Activated CD4-positive, alpha-beta memory T cell treated with anti-CD3 and anti-CD28 coated beads, Interleukin-2, amount 10 ng/mL, durations not matched to agents 7 days and 5 days (primary cell): Measurements from ENCODE around the gene ARAF. TPM values are rescaled to one million over a fixed set of nuclear protein-coding genes. Genes with fewer than 3 reads are reported as not detected.
"Not testable (repeated sequence)": the region's sequence is repeated elsewhere in the genome, so short reads cannot be mapped to it uniquely, and the experiment has no call there.

ENCODE experiments used
- CTCF ChIA-PET: fragments of 350-600 bp; sonication (Branson Sonifier 250); formaldehyde crosslinking; loops from one replicate; lab custom pipeline; 2021; ENCODE audit warnings: antibody characterized with exemption, inconsistent platforms; lab: Charles Lee
- POLR2A ChIA-PET: fragments of 350-600 bp; sonication (Branson Sonifier 250); formaldehyde crosslinking; loops from one replicate; lab custom pipeline; 2021; ENCODE audit warnings: antibody characterized with exemption; lab: Charles Lee
- DNase-seq: peaks from one replicate; pipeline ENCODE4 v3.0.0-alpha.2; 2020
- H3K27ac Mint-ChIP-seq: one replicate; pipeline ENCODE4 v1.8.0; 2021; ENCODE audit warnings: mild to moderate bottlenecking, mixed read lengths
- H3K27me3 Mint-ChIP-seq: one replicate; pipeline ENCODE4 v1.8.0; 2021; ENCODE audit warnings: mixed read lengths
- H3K36me3 Mint-ChIP-seq: one replicate; pipeline ENCODE4 v1.8.0; 2021; ENCODE audit warnings: low read depth, mixed read lengths
- H3K4me1 Mint-ChIP-seq: one replicate; pipeline ENCODE4 v1.8.0; 2021; ENCODE audit warnings: mixed read lengths
- H3K4me3 Mint-ChIP-seq: one replicate; pipeline ENCODE4 v1.8.0; 2021; ENCODE audit warnings: mild to moderate bottlenecking, mixed read lengths
- H3K9me3 Mint-ChIP-seq: one replicate; pipeline ENCODE4 v1.8.0; 2021; ENCODE audit warnings: mixed read lengths
- total RNA-seq, 2 experiments: library from RNA; stranded (reverse); gene quantifications; one replicate each; pipeline ENCODE4 v1.2.3, GENCODE V29; 2021

Gene ARAF
- total RNA-seq, 2 experiments from 2014 or later, result 72.6 to 75.4 TPM

GRCh38 chrX:47597222-47597621, 36.2 kb downstream of the ARAF start:
- H3K36me3 Mint-ChIP-seq, result peaks cover 19% of the 10 kb centered on the region
- no peak overlapping the region for H3K27ac Mint-ChIP-seq
- ChIA-PET POLR2A (interaction anchor here (0.8 to 1.3 kb wide), 2 partner anchors 15 to 23 kb away, joined by 3 to 4 read pairs; partner anchors contain the start of gene TIMP1), CTCF (interaction anchor here (1.0 kb wide), 1 partner anchor 46 kb away, joined by 8 read pairs; no protein-coding TSS in a partner anchor)
- no peak overlapping the region for H3K4me3 Mint-ChIP-seq
- DNase-seq, result no peak
- H3K4me1 Mint-ChIP-seq, result peaks cover 15% of the 10 kb centered on the region
- H3K27me3 Mint-ChIP-seq, result peaks cover 4% of the 10 kb centered on the region
- H3K9me3 Mint-ChIP-seq, result peaks cover 9% of the 10 kb centered on the region

- H3K9me3 Mint-ChIP-seq, DNase-seq, H3K27ac Mint-ChIP-seq, POLR2A ChIA-PET, H3K4me1 Mint-ChIP-seq, H3K36me3 Mint-ChIP-seq, CTCF ChIA-PET, H3K27me3 Mint-ChIP-seq, H3K4me3 Mint-ChIP-seq: not testable (repeated sequence)
Observed at GRCh38 chrX:47603125-47603524, 42.1 kb downstream of the ARAF start.

- no peaks in the 10 kb centered on the region for H3K9me3 Mint-ChIP-seq
- H3K27me3 Mint-ChIP-seq, result peaks cover 6% of the 10 kb centered on the region
- POLR2A ChIA-PET, result no interaction called here
- H3K4me3 Mint-ChIP-seq, result no peak overlapping the region
- CTCF ChIA-PET, result no interaction called here
- H3K27ac Mint-ChIP-seq, result no peak overlapping the region
- no peak for DNase-seq
- no peaks in the 10 kb centered on the region for H3K36me3 Mint-ChIP-seq
- no peaks in the 10 kb centered on the region for H3K4me1 Mint-ChIP-seq
Observed at GRCh38 chrX:47605024-47605423, 44.0 kb downstream of the ARAF start.

- Mint-ChIP-seq H3K9me3 (no peaks in the 10 kb centered on the region), H3K4me3 (no peak overlapping the region), H3K4me1 (no peaks in the 10 kb centered on the region), H3K27me3 (peaks cover 4% of the 10 kb centered on the region), H3K36me3 (no peaks in the 10 kb centered on the region), H3K27ac (no peak overlapping the region)
- CTCF ChIA-PET, result no interaction called here
- DNase-seq, result no peak
- POLR2A ChIA-PET, result no interaction called here
Observed at GRCh38 chrX:47607091-47607490, 46.1 kb downstream of the ARAF start.

GRCh38 chrX:47608130-47608810, 47.3 kb downstream of the ARAF start:
- Mint-ChIP-seq H3K36me3 (no peaks in the 10 kb centered on the region), H3K27ac (no peak overlapping the region), H3K4me3 (no peak overlapping the region), H3K9me3 (no peaks in the 10 kb centered on the region), H3K27me3 (peaks cover 4% of the 10 kb centered on the region), H3K4me1 (no peaks in the 10 kb centered on the region)
- ChIA-PET POLR2A (no interaction called here), CTCF (no interaction called here)
- no peak for DNase-seq

GRCh38 chrX:47610511-47610910, 49.5 kb downstream of the ARAF start:
- no peaks in the 10 kb centered on the region for H3K36me3 Mint-ChIP-seq
- ChIA-PET POLR2A (no interaction called here), CTCF (no interaction called here)
- H3K4me3 Mint-ChIP-seq, result no peak overlapping the region
- peaks cover 2% of the 10 kb centered on the region for H3K27me3 Mint-ChIP-seq
- no peak for DNase-seq
- no peaks in the 10 kb centered on the region for H3K4me1 Mint-ChIP-seq
- H3K9me3 Mint-ChIP-seq, result no peaks in the 10 kb centered on the region
- H3K27ac Mint-ChIP-seq, result no peak overlapping the region

GRCh38 chrX:47611489-47611888, 50.5 kb downstream of the ARAF start:
- H3K9me3 Mint-ChIP-seq, result no peaks in the 10 kb centered on the region
- ChIA-PET POLR2A (no interaction called here), CTCF (no interaction called here)
- no peak overlapping the region for H3K4me3 Mint-ChIP-seq
- peaks cover 4% of the 10 kb centered on the region for H3K27me3 Mint-ChIP-seq
- H3K36me3 Mint-ChIP-seq, result no peaks in the 10 kb centered on the region
- H3K4me1 Mint-ChIP-seq, result no peaks in the 10 kb centered on the region
- H3K27ac Mint-ChIP-seq, result no peak overlapping the region
- no peak for DNase-seq

GRCh38 chrX:47611926-47612325, 50.9 kb downstream of the ARAF start:
- DNase-seq, result no peak
- CTCF ChIA-PET, result no interaction called here
- Mint-ChIP-seq H3K27me3 (peaks cover 6% of the 10 kb centered on the region), H3K4me1 (no peaks in the 10 kb centered on the region), H3K4me3 (no peak overlapping the region), H3K27ac (no peak overlapping the region), H3K36me3 (no peaks in the 10 kb centered on the region), H3K9me3 (no peaks in the 10 kb centered on the region)
- POLR2A ChIA-PET, result no interaction called here

GRCh38 chrX:47612418-47612817, 51.4 kb downstream of the ARAF start:
- H3K9me3 Mint-ChIP-seq, result no peaks in the 10 kb centered on the region
- no peak for DNase-seq
- no peak overlapping the region for H3K4me3 Mint-ChIP-seq
- POLR2A ChIA-PET, result no interaction called here
- H3K27me3 Mint-ChIP-seq, result peaks cover 6% of the 10 kb centered on the region
- CTCF ChIA-PET, result no interaction called here
- no peaks in the 10 kb centered on the region for H3K36me3 Mint-ChIP-seq
- H3K4me1 Mint-ChIP-seq, result no peaks in the 10 kb centered on the region
- no peak overlapping the region for H3K27ac Mint-ChIP-seq

GRCh38 chrX:47613082-47613481, 52.1 kb downstream of the ARAF start:
- Mint-ChIP-seq H3K4me3 (no peak overlapping the region), H3K27me3 (peaks cover 13% of the 10 kb centered on the region), H3K4me1 (no peaks in the 10 kb centered on the region), H3K27ac (no peak overlapping the region), H3K36me3 (no peaks in the 10 kb centered on the region), H3K9me3 (no peaks in the 10 kb centered on the region)
- CTCF ChIA-PET, result no interaction called here
- DNase-seq, result no peak
- POLR2A ChIA-PET, result interaction anchor here (1.4 kb wide), 1 partner anchor 38 kb away, joined by 3 read pairs; the partner anchor contains the start of gene ELK1

- ChIA-PET CTCF (no interaction called here), POLR2A (interaction anchor here (1.1 to 1.4 kb wide), 2 partner anchors 14 to 36 kb away, joined by 3 to 4 read pairs; partner anchors contain the start of gene ELK1)
- Mint-ChIP-seq H3K9me3 (no peaks in the 10 kb centered on the region), H3K4me1 (peaks cover 4% of the 10 kb centered on the region), H3K4me3 (no peak overlapping the region), H3K36me3 (no peaks in the 10 kb centered on the region), H3K27me3 (peaks cover 22% of the 10 kb centered on the region), H3K27ac (no peak overlapping the region)
- DNase-seq, result no peak
Observed at GRCh38 chrX:47614618-47615017, 53.6 kb downstream of the ARAF start.

GRCh38 chrX:47618923-47619485, 58.0 kb downstream of the ARAF start:
- peaks cover 16% of the 10 kb centered on the region for H3K4me1 Mint-ChIP-seq
- H3K27ac Mint-ChIP-seq, result no peak overlapping the region

GRCh38 chrX:47619486-47620302, 58.7 kb downstream of the ARAF start, which contains the start of gene SYN1:
Gene SYN1, minus strand, starts transcription at chrX:47619857. Its CDS starts 129 bp downstream, at chrX:47619728.
- ChIA-PET POLR2A (no interaction called here), CTCF (no interaction called here)
- Mint-ChIP-seq H3K9me3 (no peaks in the 10 kb centered on the region), H3K27ac (no peak within 1 kb of the TSS), H3K4me3 (peak within 1 kb of the TSS; percentile 67), H3K4me1 (peaks cover 19% of the 10 kb centered on the region), H3K27me3 (peaks cover 46% of the 10 kb centered on the region), H3K36me3 (peaks cover under 1% of the 10 kb centered on the region)
- DNase-seq, result peak; percentile 82

More at GRCh38 chrX:47618923-47619485, 58.0 kb downstream of the ARAF start:
- H3K4me3 Mint-ChIP-seq, result peak overlapping the region; percentile 67
- ChIA-PET POLR2A (no interaction called here), CTCF (interaction anchor here (0.6 kb wide), 1 partner anchor 28 kb away, joined by 3 read pairs; no protein-coding TSS in a partner anchor)
- no peaks in the 10 kb centered on the region for H3K9me3 Mint-ChIP-seq
- no peaks in the 10 kb centered on the region for H3K36me3 Mint-ChIP-seq
- peaks cover 43% of the 10 kb centered on the region for H3K27me3 Mint-ChIP-seq
- DNase-seq, result no peak
